ENCODE measurements around the gene EFNA1. TPM values are rescaled to one million over a fixed set of nuclear protein-coding genes. Genes with fewer than 3 reads are reported as not detected.

Gene EFNA1
- total RNA-seq, 2 experiments from 2014 or later, result not detected

DNA sequence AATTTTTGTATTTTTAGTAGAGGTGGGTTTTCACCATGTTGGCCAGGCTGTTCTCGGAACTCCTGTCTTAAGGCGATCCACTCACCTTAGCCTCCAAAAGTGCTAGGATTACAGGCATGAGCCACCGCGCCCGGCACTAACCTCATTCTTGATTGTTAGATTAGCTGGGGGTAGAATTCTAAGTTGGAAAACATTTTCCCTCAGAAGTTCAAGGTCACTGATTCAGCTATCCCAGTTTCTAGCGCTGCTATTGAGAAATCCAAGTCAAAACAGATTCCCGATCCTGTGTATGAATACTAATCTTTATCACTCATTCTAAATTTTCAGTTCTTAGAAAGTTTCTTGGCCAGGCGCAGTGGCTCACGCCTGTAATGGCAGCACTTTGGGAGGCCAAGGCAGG is 24.4 kb upstream of the EFNA1 start:
- no peak for DNase-seq (ENCODE audit: low spot score)
- ChIA-PET POLR2A (no interaction called here), CTCF (ENCODE audit: unreplicated experiment) (no interaction called here)
- intact Hi-C loops (cut with micrococcal nuclease; ENCODE audit: unreplicated experiment), result no loop called here
- no peaks in the 10 kb centered on the region for H3K9me3 ChIP-seq (ENCODE audit: low read length)
- BruUV-seq (replicated peaks), result no TSS peak
- no peak overlapping the region for H2AFZ ChIP-seq (ENCODE audit: low read length)
- H3K4me3 ChIP-seq (ENCODE audit: low read depth, low read length, poor library complexity, severe bottlenecking), result no peak overlapping the region
- peaks cover 9% of the 10 kb centered on the region for H3K4me1 ChIP-seq (ENCODE audit: insufficient read depth, low read length, poor library complexity, severe bottlenecking)
- H3K27ac ChIP-seq (ENCODE audit: low read depth, low read length, poor library complexity, severe bottlenecking), result no peak overlapping the region
- TF ChIP-seq, protein P1, sequence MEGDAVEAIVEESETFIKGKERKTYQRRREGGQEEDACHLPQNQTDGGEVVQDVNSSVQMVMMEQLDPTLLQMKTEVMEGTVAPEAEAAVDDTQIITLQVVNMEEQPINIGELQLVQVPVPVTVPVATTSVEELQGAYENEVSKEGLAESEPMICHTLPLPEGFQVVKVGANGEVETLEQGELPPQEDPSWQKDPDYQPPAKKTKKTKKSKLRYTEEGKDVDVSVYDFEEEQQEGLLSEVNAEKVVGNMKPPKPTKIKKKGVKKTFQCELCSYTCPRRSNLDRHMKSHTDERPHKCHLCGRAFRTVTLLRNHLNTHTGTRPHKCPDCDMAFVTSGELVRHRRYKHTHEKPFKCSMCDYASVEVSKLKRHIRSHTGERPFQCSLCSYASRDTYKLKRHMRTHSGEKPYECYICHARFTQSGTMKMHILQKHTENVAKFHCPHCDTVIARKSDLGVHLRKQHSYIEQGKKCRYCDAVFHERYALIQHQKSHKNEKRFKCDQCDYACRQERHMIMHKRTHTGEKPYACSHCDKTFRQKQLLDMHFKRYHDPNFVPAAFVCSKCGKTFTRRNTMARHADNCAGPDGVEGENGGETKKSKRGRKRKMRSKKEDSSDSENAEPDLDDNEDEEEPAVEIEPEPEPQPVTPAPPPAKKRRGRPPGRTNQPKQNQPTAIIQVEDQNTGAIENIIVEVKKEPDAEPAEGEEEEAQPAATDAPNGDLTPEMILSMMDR (conservative IDR thresholded peaks at IDR 0.05; ENCODE audit: low read length), result no peak
- TF ChIP-seq EZH2phosphoT487 (IDR thresholded peaks at IDR 0.05; ENCODE audit: borderline replicate concordance, low read depth, low read length), result no peak
- H4K20me1 ChIP-seq (ENCODE audit: insufficient read depth, low read length), result no peaks in the 10 kb centered on the region
- H3K36me3 ChIP-seq (ENCODE audit: insufficient read depth, low read length), result no peaks in the 10 kb centered on the region
- no peaks in the 10 kb centered on the region for H3K79me2 ChIP-seq (ENCODE audit: insufficient read depth, low read depth, low read length)
- H3K9me2 ChIP-seq (ENCODE audit: insufficient read depth, low read length), result no peaks in the 10 kb centered on the region
- no peak overlapping the region for H3K4me2 ChIP-seq (ENCODE audit: low read length)

DNA sequence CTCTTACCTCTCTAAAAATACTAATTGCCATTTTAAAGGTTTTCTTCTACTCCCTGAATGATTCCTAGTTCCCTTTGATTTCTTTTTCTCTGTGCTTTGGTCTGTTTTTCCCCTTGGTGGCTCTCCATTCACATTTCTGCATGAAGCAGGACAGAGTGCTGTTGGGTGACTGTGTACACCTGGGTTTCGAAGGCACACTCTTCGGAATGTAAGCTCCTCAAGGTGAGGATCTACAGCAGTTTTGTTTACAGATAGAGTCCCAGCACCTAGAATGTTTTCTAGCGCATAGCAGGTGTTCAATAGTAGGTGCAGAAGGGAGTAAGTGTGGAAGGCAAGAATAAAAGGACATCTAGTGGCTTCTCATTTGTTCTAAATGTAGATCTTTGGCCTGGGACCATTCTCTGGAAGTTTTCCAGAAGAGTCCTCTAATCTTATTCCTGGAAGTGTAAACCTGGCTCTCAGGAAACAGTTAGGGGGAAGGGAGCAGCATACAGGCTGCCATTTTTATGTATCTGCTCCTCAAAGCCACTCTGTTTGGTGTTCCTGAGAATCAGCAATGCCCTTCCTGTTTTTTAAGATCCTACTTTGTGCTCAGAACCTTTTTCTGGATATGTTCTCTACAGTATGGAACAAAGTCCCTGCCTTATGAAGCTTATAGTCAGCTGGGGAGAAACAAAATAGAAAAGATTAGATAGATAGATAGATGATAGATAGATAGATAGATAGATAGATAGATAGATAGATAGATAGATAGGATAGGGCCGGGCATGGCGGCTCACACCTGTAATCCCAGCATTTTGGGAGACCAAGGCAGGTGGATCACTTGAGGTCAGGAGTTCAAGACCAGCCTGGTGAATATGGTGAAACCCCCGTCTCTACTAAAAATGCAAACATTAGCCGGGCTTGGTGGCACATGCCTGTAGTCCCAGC is 22.8 kb upstream of the EFNA1 start:
- Histone ChIP-seq H3K9me2 (ENCODE audit: insufficient read depth, low read length) (no peaks in the 10 kb centered on the region), H3K4me1 (ENCODE audit: insufficient read depth, low read length, poor library complexity, severe bottlenecking) (peaks cover 11% of the 10 kb centered on the region), H4K20me1 (ENCODE audit: insufficient read depth, low read length) (no peaks in the 10 kb centered on the region), H3K27ac (ENCODE audit: low read depth, low read length, poor library complexity, severe bottlenecking) (no peak overlapping the region), H3K9me3 (ENCODE audit: low read length) (no peaks in the 10 kb centered on the region), H3K4me2 (ENCODE audit: low read length) (no peak overlapping the region), H3K4me3 (ENCODE audit: low read depth, low read length, poor library complexity, severe bottlenecking) (no peak overlapping the region), H3K36me3 (ENCODE audit: insufficient read depth, low read length) (no peaks in the 10 kb centered on the region), H3K79me2 (ENCODE audit: insufficient read depth, low read depth, low read length) (no peaks in the 10 kb centered on the region), H2AFZ (ENCODE audit: low read length) (no peak overlapping the region)
- ChIA-PET CTCF (ENCODE audit: unreplicated experiment) (no interaction called here), POLR2A (interaction anchor here (0.5 kb wide), 1 partner anchor 54 kb away, joined by 4 read pairs; no protein-coding TSS in a partner anchor)
- no TSS peak for BruUV-seq (replicated peaks)
- TF ChIP-seq, protein P1 (conservative IDR thresholded peaks at IDR 0.05; ENCODE audit: low read length), result no peak
- no peak for TF ChIP-seq EZH2phosphoT487 (IDR thresholded peaks at IDR 0.05; ENCODE audit: borderline replicate concordance, low read depth, low read length)
- DNase-seq (ENCODE audit: low spot score), result no peak
- intact Hi-C loops (cut with micrococcal nuclease; ENCODE audit: unreplicated experiment), result no loop called here

DNA sequence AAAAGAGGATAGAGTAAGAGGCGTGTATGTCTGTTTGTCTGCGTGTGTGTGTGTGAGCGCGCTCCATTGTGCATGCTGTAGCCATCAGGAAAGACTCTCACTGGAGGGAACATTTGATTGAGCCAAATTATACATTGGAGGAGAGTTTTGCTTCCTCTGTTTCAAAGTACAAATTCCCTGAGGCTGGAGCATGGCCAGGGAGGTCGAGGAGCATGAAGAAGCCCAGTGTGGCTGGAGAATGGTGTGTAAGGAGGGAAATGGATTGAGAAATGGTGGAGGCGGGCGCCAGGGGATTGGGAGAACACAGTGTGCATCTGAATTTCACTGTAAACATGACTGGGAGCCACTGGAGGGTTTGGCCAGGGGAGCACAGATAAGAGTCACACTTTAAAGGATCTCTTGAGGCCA is 22.1 kb upstream of the EFNA1 start:
- Histone ChIP-seq H3K36me3 (ENCODE audit: insufficient read depth, low read length) (no peaks in the 10 kb centered on the region), H4K20me1 (ENCODE audit: insufficient read depth, low read length) (no peaks in the 10 kb centered on the region), H3K4me3 (ENCODE audit: low read depth, low read length, poor library complexity, severe bottlenecking) (no peak overlapping the region), H3K79me2 (ENCODE audit: insufficient read depth, low read depth, low read length) (no peaks in the 10 kb centered on the region), H3K9me3 (ENCODE audit: low read length) (no peaks in the 10 kb centered on the region), H3K4me1 (ENCODE audit: insufficient read depth, low read length, poor library complexity, severe bottlenecking) (peaks cover 11% of the 10 kb centered on the region), H3K4me2 (ENCODE audit: low read length) (no peak overlapping the region), H2AFZ (ENCODE audit: low read length) (no peak overlapping the region), H3K27ac (ENCODE audit: low read depth, low read length, poor library complexity, severe bottlenecking) (no peak overlapping the region), H3K9me2 (ENCODE audit: insufficient read depth, low read length) (no peaks in the 10 kb centered on the region)
- no peak for DNase-seq (ENCODE audit: low spot score)
- POLR2A ChIA-PET, result interaction anchor here (0.5 kb wide), 1 partner anchor 53 kb away, joined by 4 read pairs; no protein-coding TSS in a partner anchor
- BruUV-seq (replicated peaks), result no TSS peak
- TF ChIP-seq, protein P1 (conservative IDR thresholded peaks at IDR 0.05; ENCODE audit: low read length), result no peak
- no peak for TF ChIP-seq EZH2phosphoT487 (IDR thresholded peaks at IDR 0.05; ENCODE audit: borderline replicate concordance, low read depth, low read length)
- CTCF ChIA-PET (ENCODE audit: unreplicated experiment), result no interaction called here
- intact Hi-C loops (cut with micrococcal nuclease; ENCODE audit: unreplicated experiment), result no loop called here

All from OCI-LY7 (cell line).